HT1080 (cell line): ENCODE results near the gene ELL2. TPM values are rescaled to one million over a fixed set of nuclear protein-coding genes. Genes with fewer than 3 reads are reported as not detected.

ENCODE experiments used
- DNase-seq: peaks from one replicate; pipeline ENCODE4 v3.0.0-alpha.2; 2015; ENCODE audit warnings: low read depth
- total RNA-seq: library from RNA; depleted of rRNA; stranded (reverse); fragments of >200 nt; shearing (Covaris generic); gene quantifications from 2 replicates; pipeline ENCODE4 v1.2.3, GENCODE V29; 2014

ELL2 gene
- total RNA-seq, 1 experiment from 2014 or later, result 61.1 TPM

DNA sequence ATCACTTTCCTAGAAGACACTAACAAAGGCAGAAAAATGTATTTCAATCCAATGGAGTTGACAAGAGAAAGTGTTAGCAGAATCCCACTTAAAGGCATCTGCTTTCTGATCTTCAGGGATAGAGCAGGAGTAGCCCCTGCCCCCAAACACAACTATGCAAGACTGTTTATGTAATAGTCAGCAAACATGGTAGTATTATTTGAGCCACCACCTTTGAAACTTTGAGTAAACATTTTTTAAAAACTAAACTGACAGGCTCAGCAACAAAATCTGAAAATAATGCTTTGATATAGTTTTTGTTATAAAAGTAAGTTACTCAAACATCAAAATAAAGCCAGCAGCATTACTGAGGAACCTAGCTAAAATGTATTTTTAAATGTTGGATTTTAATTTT, 4.8 kb downstream of the ELL2 start:
- DNase-seq, result no peak

- no peak for DNase-seq
Measured at GRCh38 chr5:95956021-95956899, 5.4 kb downstream of the ELL2 start.

DNA sequence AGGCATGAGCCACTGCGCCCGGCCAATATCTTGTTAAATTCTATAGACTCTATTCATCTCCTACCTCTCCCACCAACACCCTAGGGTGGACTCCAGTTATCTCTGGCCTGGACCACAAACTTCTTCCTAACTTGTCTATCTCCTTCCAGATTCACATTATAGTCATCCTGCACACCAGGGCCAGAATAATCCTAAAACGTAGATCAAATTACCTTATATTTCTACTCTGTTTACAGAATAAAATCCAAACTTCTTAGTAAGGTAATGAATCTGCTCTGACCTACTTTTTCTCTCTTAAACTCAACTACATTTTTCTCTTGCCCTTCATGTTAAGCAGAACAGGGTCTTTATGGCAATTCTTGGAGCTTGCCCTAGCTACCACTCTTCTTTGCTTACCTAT, 6.9 kb downstream of the ELL2 start:
- DNase-seq, result no peak

DNA sequence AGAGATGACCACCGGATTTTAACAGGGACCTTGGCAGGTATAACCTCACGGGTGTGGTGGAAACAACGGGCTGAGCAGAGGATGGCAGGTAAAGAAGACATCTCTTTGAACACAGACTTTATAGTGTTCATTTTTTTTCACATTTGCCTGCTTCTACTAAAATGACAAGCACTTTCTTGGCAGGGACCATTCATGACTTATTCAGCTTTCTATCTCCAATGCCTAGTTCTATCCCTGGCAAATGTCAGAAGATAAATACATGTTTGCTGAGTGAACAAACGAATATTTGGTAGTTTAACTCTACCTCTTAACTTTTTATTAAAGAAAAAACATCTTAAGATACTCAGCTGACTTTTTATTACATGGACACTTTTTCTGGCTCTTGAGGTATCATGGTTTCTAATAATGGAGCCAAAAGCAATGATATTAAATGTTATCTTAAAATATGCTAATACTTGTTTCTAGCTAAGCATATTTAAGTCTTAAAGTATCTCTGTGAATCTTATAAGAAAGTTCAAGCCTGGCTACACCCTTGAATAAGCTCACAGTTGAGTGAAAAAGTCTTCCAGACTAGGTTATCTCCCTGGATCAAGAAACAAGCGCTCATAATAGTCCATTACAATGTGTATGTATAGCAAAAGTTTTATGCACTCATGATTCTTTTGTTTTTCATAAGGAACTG, 8.5 kb downstream of the ELL2 start:
- DNase-seq, result no peak

GRCh38 chr5:95951916-95952315, 9.7 kb downstream of the ELL2 start:
- DNase-seq, result no peak

- no peak for DNase-seq
Measured at GRCh38 chr5:95949810-95950209, 11.8 kb downstream of the ELL2 start.

- DNase-seq, result no peak
Measured at GRCh38 chr5:95948631-95949030, 13.0 kb downstream of the ELL2 start.

- DNase-seq, result no peak
Measured at GRCh38 chr5:95946451-95946850, 15.2 kb downstream of the ELL2 start.

GRCh38 chr5:95942968-95943367, 18.7 kb downstream of the ELL2 start:
- DNase-seq, result no peak

DNA sequence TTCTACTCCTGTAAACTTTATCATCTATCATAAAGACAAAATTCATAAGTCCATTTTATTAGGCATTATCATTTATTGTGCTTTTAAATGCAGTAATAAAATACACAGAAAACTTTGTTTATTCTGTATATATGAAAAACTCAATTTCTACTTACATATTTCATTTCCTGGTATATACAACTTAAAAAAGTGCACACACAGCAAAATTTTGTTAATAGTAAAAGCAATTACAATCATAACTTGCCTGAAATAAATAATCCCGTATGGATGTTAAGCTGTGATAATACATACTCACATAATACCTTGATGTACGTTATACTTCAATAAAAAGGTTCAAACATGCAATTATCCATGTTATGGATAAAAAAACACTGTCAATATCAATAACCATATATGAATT, 19.2 kb downstream of the ELL2 start:
- no peak for DNase-seq

GRCh38 chr5:95941756-95942155, 19.9 kb downstream of the ELL2 start:
- DNase-seq, result no peak

DNA sequence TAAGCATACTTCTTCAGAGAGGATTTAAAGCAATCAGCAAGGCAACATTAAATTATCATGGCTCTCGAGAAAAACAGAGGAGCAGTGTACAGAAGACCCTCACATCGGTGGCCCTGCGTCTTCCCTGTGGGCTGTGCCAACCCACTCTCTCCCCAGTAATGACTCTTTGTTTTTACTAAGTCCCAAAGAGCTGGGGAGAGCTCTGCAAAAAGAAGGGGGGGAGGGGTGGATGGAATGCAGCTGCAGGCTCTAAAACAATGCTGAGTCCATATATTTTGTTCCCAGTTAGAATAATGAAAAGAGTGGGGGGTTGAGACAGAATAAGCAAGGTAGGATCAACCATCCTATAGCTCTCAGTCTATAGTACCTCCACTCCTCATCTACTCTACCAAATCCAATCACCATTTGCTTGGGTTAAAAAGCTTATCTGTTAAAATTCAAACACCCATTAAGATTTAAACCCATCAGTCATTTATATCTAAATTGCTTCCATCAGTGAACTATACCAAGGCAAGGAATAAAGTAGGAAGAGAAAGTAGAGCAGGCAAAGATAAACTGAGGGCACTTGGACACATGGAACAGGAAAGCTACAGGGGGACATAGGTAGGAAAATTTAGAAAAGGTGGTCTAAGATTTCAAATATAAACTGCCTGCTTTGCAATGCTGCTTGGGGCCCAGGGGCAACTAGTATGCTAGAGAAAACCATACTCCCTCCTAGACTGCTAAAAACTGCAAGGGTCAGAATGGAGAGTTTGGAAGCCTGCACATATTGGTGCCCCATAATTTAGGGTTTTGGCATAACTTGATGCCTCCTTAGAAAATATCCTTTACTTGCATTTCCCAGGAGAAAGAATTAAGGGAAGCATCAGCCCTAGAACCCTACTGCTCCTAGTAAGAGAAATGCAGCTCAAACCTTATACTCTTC, 20.6 kb downstream of the ELL2 start:
- DNase-seq, result no peak

DNA sequence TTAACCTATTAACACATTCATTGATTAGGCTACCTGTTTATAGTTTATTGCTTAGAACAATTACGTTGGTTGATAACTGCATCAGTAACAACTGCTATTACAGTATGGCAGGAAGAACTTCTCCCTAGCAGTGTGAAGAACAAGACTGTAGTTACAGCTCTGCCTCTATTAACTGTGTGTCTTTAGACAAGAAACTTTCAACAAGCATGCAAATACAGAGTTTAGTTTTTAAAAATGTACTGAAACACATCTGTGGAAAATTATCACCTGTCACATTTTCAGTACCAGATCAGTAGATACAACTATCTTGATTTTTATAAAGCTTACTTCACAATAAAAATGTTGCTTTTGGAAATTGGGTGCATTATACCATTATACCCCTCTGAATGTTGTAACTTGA, 22.2 kb downstream of the ELL2 start:
- no peak for DNase-seq

DNA sequence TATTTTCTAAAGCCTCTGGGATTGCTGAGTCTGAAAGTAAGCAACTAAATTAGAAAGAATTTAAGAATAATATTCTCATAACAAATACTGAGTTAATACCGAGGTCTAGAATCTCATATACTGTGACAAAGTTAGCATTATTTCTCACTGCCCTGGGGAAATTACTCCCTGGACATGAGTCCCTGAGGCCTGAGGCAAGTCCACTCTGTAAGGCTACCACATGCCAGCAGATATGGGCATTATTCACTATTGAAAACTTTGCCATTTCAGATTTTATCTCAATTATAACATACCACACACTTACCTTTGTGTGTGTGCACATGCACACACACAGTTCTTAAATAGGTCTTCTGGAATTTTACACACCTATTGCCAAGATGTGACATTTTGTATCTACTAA, 22.9 kb downstream of the ELL2 start:
- no peak for DNase-seq

GRCh38 chr5:95938347-95938746, 23.3 kb downstream of the ELL2 start:
- no peak for DNase-seq

DNA sequence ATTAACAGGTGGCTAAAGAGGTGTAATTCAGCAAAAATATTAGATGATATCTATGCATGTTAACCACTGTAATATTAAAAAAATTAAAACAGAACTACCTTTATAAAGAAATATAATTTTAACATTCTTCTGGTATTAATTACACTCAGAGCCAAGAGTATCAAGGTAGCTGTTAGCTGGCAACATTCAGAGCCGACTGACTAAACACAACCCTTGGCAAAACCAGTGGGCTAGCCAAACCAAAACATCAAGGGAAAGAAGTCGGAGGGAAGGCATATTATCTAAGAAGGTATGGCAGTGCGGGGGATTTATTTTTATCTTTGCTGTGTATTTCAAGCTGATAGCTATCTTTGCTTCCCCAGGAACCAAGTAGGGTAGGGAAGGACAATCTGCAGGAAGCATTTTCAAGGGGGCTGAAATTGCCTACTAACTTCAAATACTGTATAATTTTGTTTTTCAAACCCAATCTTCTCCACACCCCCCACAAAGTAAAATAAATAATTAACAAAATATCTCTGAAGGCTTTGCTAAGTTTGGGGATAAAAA, 24.0 kb downstream of the ELL2 start:
- DNase-seq, result no peak

DNA sequence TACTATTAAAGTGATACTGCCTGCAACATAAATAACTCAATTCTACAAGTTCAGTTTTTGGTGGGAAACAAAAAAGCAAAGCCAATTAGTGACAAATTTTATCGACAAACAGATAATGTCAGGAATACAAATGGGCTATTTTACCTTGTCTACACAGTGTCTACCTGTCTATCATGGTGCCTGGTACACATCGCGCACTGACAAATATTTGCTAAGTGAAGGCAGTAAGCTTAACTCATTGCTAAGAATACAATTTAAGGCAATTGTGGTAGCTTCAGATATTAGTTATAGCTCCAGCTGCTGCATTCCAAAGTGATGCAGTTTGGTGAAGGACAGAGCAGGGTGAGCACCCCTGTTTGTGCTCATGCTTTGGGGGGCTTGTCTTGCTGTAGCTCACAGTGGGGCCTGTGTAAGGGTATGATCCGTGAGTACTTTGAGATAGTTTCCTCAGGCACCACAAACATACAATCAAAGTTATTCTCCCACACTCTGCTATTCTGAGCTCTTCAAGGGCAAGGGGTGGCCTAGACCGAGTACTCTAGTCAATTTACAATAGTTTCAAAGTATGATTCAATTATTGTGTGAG, 24.7 kb downstream of the ELL2 start:
- no peak for DNase-seq

DNA sequence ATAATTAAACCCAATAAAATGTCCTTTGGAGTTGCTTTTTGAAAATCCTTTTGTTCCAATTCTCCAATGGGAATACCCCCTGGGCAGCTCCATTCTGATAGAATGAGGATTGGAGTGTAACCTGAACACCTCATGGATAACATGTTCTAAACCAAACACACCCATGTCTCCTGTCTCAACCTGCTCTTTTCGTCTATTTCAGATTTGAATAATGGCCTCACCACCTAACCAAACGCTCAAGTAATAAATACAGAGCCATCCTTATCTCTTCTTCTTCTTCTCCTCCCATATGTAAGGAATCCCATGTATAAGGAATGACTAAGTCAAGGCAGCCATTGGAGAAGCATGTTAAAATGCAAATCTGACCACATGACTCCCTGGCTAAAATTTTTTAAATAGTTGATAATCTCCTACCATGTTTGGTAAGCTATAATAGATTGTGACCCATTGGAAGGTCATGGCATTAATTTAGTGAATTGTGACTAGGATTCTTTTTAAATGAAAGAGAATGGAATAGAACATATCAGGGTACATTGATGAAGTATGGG, 26.0 kb downstream of the ELL2 start:
- peak; percentile 24 for DNase-seq

DNA sequence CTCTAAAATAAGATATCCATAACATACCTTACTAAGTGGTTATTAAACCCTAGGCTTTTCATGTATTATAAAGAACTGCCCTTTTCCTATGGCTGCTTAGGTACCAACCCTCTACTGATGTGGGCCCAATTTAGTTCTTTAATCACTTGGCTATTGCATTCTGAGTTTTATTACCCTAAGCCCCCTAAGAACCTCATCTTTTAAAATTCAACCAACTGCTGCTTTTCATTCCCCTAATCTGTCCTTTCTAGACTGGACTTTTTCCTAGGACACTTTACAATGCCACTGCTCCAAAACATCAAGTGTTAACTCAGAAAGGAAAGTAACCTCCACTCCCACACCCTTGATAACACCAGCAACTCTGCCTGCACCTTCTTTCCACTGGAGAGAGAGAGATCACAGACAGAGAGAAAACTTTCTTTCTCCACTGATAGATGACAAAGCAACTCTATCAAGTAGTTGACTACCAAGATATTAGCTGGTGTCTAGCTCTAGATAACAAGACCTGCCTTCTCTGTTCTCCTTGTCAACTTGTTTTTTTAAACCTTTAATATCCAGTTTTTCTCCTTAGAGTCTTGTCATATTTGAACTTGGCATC, 27.3 kb downstream of the ELL2 start:
- no peak for DNase-seq

- DNase-seq, result no peak
Measured at GRCh38 chr5:95932941-95933340, 28.7 kb downstream of the ELL2 start.
